Gastroesophageal sphincter (tissue), 3 donors: ENCODE data around the gene TMC1.

ENCODE experiments used
- CTCF ChIP-seq, 4 experiments: fragments of 200-600 bp in 2 of 4; fragments of 450-650 bp in 2 of 4; sonication (generic) in 1 of 4; IDR thresholded peaks; one replicate each; pipeline ENCODE4 v1.5.1; 2017 to 2019; ENCODE audit warnings: antibody characterized with exemption in 4 of 4, mild to moderate bottlenecking in 2 of 4, moderate library complexity in 2 of 4
- POLR2AphosphoS5 ChIP-seq: sonication (generic); formaldehyde crosslinking; IDR thresholded peaks from one replicate; pipeline ENCODE4 v1.6.1; 2017; ENCODE audit warnings: antibody characterized with exemption

DNA sequence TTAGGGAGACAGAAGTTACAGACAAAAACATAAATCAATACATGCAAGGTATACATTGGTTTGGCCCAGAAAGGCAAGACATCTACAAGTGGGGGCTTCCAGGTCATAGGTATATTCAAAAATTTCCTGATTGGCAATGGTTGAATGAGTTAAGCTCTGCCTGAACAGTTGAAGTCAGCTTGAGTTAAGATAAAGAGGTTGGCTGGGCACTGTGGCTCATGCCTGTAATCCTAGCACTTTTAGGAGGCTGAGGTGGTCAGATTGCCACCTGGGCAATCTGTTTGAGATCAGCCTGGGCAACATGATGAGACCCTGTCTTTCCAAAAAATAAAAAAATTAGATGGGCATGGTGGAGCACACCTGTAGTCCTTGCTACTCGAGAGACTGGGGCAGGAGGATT is 16.3 kb downstream of the TMC1 start:
- TF ChIP-seq CTCF (IDR thresholded peaks at IDR 0.05) = no peak
- no peak for TF ChIP-seq POLR2AphosphoS5
